Large intestine (tissue), 3 donors: ENCODE results near the gene PTS. TPM values are rescaled to one million over a fixed set of nuclear protein-coding genes. Genes with fewer than 3 reads are reported as not detected.
A peak's percentile ranks its signal among the peaks of the same experiment; 100 is the strongest.

Source experiments
- DNase-seq, 2 donors: peaks; one replicate each; pipeline versions ENCODE4 v3.0.0 to v3.0.0-alpha.2; 2013
- H3K27ac ChIP-seq: one replicate; pipeline ENCODE4 v1.5.1; 2013; ENCODE audit warnings: low read length
- H3K27me3 ChIP-seq: 2 replicates; pipeline ENCODE4 v1.6.1; 2013; ENCODE audit warnings: low read length; ENCODE audit not compliant: control insufficient read depth, insufficient read depth
- H3K36me3 ChIP-seq: 2 replicates; pipeline ENCODE4 v1.6.1; 2013; ENCODE audit warnings: low read length; ENCODE audit not compliant: control insufficient read depth, insufficient read depth
- H3K4me1 ChIP-seq: one replicate; pipeline ENCODE4 v1.6.1; 2013; ENCODE audit warnings: low read length; ENCODE audit not compliant: control insufficient read depth, insufficient read depth
- H3K4me3 ChIP-seq: one replicate; pipeline ENCODE4 v1.5.1; 2013; ENCODE audit warnings: low read length
- H3K9me3 ChIP-seq: one replicate; pipeline ENCODE4 v1.6.1; 2013; ENCODE audit warnings: mild to moderate bottlenecking, low read depth, low read length, moderate library complexity; ENCODE audit not compliant: control insufficient read depth
- WGBS: methylation state at CpG from one replicate; pipeline ENCODE4 v1.1.5; 2013; ENCODE audit warnings: low lambda C conversion rate; ENCODE audit not compliant: insufficient coverage; 5-methylcytosine and 5-hydroxymethylcytosine counted together
- polyA plus RNA-seq: library from polyadenylated mRNA; unstranded; fragments of 120-200 nt; gene quantifications from one replicate; pipeline ENCODE4 v1.2.1, GENCODE V29; 2013

Gene PTS
- polyA plus RNA-seq, 1 donor, result 38.7 TPM

- Histone ChIP-seq H3K27me3 (no peaks in the 10 kb centered on the region), H3K27ac (no peak overlapping the region), H3K9me3 (no peaks in the 10 kb centered on the region), H3K36me3 (peaks cover 19% of the 10 kb centered on the region), H3K4me3 (no peak overlapping the region), H3K4me1 (peaks cover 6% of the 10 kb centered on the region)
- DNase-seq, result no peak
- WGBS, result 100% methylated on average over 1 of the region's 7 CpGs
These were observed 2.9 kb downstream of the PTS start for GRCh38 chr11:112229159-112229558.

DNA sequence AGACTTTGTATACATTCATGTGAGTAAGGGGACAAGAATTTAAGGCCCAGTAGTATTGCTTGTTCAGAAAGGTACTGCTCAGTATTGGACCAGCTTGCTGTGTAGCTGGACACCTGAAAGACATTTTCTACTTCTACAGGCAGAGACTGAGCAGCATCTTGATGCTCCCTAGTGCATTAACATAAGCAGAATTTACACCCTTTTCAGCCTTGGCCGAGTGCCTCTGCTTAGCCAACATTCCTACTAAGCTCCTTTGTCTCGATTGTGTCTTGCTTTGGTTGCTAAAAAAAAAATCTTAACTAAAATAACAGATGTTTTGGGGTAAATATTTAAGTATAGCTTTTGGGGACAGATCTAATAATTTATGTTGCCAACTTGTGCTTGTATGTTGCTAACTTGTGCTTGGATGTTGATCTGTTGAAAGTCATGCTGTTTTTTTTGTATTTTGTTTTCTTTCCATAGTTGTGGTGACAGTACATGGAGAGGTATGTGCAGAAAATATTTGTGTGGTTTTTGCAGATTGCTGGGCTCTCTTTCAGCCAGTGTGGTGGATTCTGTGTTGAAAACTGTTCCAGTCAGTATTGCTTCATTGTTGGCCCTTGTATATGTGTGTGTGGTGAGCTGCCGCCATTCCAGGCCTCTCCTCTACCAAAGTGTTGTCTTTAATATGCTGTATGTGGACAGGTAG is 3.7 kb downstream of the PTS start:
- H3K9me3 ChIP-seq, result no peaks in the 10 kb centered on the region
- H3K27ac ChIP-seq, result no peak overlapping the region
- H3K36me3 ChIP-seq, result peaks cover 19% of the 10 kb centered on the region
- H3K27me3 ChIP-seq, result no peaks in the 10 kb centered on the region
- no CpG with 5 or more reads among the region's 3 CpGs for WGBS
- peaks cover 6% of the 10 kb centered on the region for H3K4me1 ChIP-seq
- H3K4me3 ChIP-seq, result no peak overlapping the region
- no peak for DNase-seq

DNA sequence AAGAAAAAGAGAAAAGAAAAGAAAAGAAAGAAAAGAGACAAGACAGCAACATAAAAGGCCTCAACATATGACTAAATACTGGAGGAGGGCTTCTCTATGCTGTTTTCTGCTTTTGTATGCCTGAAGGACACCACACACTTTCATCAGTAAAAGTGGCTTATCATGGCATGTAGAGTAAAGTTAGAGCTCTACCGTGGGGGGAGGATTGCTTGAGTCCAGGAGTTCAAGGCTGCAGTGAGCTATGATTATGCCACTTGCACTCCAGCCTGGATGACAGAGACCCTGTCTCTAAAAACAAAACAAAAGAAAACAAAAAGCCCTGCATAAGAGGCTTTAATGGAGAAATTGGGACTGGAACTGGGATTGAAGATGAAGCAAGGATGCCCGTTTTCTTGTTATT is 5.7 kb downstream of the PTS start:
- no peaks in the 10 kb centered on the region for H3K9me3 ChIP-seq
- H3K27me3 ChIP-seq, result no peaks in the 10 kb centered on the region
- peaks cover 6% of the 10 kb centered on the region for H3K4me1 ChIP-seq
- DNase-seq, result no peak
- no peak overlapping the region for H3K4me3 ChIP-seq
- no CpG with 5 or more reads among the region's 2 CpGs for WGBS
- H3K27ac ChIP-seq, result no peak overlapping the region
- peaks cover 37% of the 10 kb centered on the region for H3K36me3 ChIP-seq

- Histone ChIP-seq H3K36me3 (peaks cover 37% of the 10 kb centered on the region), H3K27ac (no peak overlapping the region), H3K4me1 (no peaks in the 10 kb centered on the region), H3K9me3 (no peaks in the 10 kb centered on the region), H3K4me3 (no peak overlapping the region), H3K27me3 (no peaks in the 10 kb centered on the region)
- DNase-seq, result no peak
- 100% methylated on average over 2 of the region's 8 CpGs for WGBS
These were observed 9.6 kb downstream of the PTS start for GRCh38 chr11:112235750-112236390.

DNA sequence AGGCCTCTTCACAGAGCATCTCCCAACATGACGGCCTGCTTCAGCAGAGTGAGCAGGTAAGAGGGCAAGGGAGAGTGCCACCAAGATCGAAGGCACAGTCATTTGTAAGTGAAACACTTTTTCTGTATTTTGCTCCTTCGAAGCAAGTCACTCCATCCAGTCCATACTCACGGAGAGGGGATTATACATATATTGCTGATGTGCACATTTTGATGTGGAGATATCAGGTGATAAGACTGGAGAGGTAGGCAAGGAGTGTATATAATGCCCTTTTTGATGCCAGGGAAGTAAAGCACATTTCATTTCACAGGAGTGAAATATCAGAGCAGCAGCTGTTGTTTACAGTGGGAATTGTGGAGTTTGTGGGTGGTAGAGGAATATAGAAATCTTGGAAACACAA is 11.2 kb downstream of the PTS start:
- Histone ChIP-seq H3K4me1 (no peaks in the 10 kb centered on the region), H3K4me3 (no peak overlapping the region), H3K36me3 (peaks cover 31% of the 10 kb centered on the region), H3K27ac (no peak overlapping the region), H3K9me3 (no peaks in the 10 kb centered on the region), H3K27me3 (no peaks in the 10 kb centered on the region)
- WGBS, result no CpG with 5 or more reads among the region's 4 CpGs
- no peak for DNase-seq

DNA sequence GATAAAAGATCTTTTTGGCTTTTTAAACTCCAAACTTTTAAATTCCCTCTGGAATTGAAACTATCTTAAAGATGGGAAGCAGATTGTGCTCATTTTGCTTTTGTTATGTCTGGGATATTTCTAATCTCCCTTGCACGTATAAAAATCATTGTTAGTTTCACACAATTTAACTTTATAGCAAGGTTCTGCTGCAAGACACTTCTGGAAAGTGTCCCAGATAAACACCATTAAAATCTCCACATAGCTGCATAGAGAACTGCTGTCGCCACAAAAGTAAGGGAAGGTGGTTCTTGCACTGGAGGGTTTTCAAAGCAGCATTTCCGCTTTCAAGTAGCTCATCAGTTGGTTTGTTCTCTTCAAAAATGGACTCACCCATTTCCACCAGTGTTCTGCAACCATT is 11.8 kb downstream of the PTS start:
- Histone ChIP-seq H3K4me3 (no peak overlapping the region), H3K27ac (no peak overlapping the region), H3K4me1 (no peaks in the 10 kb centered on the region), H3K27me3 (no peaks in the 10 kb centered on the region), H3K9me3 (no peaks in the 10 kb centered on the region), H3K36me3 (peaks cover 31% of the 10 kb centered on the region)
- WGBS, result 88% methylated on average over 1 of the region's 3 CpGs
- DNase-seq, result no peak

DNA sequence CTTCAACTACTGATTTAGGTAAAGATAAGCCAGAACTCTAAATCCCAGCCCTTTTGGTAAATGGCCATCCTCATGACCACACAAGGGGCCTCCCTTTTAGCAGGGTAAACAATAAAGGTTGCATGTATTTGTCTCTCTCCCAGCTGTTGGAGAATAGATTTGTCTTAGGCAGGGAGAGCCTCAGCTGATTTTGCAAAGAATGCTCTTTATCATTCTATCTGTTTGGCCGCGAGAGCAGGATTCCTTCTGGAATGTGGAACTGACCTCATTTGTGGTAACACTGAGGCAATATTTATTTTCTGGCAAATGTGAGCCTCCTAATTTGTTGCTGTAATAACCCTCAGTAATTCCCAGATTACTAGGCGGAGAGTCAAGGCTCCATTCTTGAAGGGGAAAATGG is 15.3 kb downstream of the PTS start:
- H3K27me3 ChIP-seq, result no peaks in the 10 kb centered on the region
- H3K4me1 ChIP-seq, result no peaks in the 10 kb centered on the region
- DNase-seq, result peak in 1 of 2 donors; percentile 23
- no CpG with 5 or more reads among the region's 3 CpGs for WGBS
- no peak overlapping the region for H3K27ac ChIP-seq
- H3K4me3 ChIP-seq, result no peak overlapping the region
- peaks cover 18% of the 10 kb centered on the region for H3K36me3 ChIP-seq
- peaks cover 7% of the 10 kb centered on the region for H3K9me3 ChIP-seq

- Histone ChIP-seq H3K36me3 (peaks cover 2% of the 10 kb centered on the region), H3K27me3 (no peaks in the 10 kb centered on the region), H3K4me1 (no peaks in the 10 kb centered on the region), H3K27ac (no peak overlapping the region), H3K4me3 (no peak overlapping the region), H3K9me3 (peaks cover 7% of the 10 kb centered on the region)
- WGBS, result 80% methylated on average over 1 of the region's 4 CpGs
- no peak for DNase-seq
These were observed 21.0 kb downstream of the PTS start for GRCh38 chr11:112247201-112247600.

DNA sequence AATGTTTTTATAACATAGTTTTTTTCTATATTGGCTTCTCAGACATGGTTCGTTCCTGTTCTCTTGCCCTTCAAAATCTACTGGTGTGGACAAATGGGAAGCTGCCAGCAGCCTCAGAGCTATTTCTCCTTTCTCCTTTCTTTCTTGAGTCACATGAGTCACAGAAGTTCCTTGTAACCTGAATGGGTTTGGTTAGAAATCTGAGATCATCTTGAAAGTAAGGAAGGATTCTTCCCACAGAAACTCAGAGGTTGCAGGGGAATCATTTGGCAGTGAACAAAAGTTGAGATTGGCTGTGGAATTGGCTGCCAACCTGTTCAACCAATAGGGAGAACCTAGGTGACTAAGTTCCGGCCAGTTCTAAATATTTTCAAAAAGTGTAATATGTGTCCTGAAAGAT is 22.0 kb downstream of the PTS start:
- WGBS, result 86% methylated on average over 1 of the region's 2 CpGs
- H3K4me3 ChIP-seq, result no peak overlapping the region

GRCh38 chr11:112249871-112250610 is 23.8 kb downstream of the PTS start:
- 0% methylated on average over 1 of the region's 8 CpGs for WGBS
- Histone ChIP-seq H3K4me1 (no peaks in the 10 kb centered on the region), H3K9me3 (peaks cover 4% of the 10 kb centered on the region), H3K27me3 (no peaks in the 10 kb centered on the region), H3K36me3 (no peaks in the 10 kb centered on the region), H3K4me3 (no peak overlapping the region), H3K27ac (no peak overlapping the region)
- peak; percentile 52 to 75 for DNase-seq

More for the DNA sequence above, 22.0 kb downstream of the PTS start:
- Histone ChIP-seq H3K36me3 (peaks cover 2% of the 10 kb centered on the region), H3K4me1 (no peaks in the 10 kb centered on the region), H3K27ac (no peak overlapping the region), H3K9me3 (peaks cover 7% of the 10 kb centered on the region), H3K27me3 (no peaks in the 10 kb centered on the region)
- DNase-seq, result no peak
